ENCODE data around the gene HIVEP3. TPM values are rescaled to one million over a fixed set of nuclear protein-coding genes. Genes with fewer than 3 reads are reported as not detected.

HIVEP3 gene
- total RNA-seq, 1 experiment from 2014 or later = 1.4 TPM

GRCh38 chr1:41486053-41486370 lies 432.7 kb downstream of the HIVEP3 start:
- peaks cover 0 to 3% of the 10 kb centered on the region in 2 experiments; a peak in 4 of 5 replicates for H3K9me3 Mint-ChIP-seq
- H3K79me1 ChIP-seq (ENCODE audit: insufficient read depth, low read depth, low read length, poor library complexity, severe bottlenecking) = no peaks in the 10 kb centered on the region
- H3K36me3 Mint-ChIP-seq (ENCODE audit: insufficient read depth in 1 of 3, low read depth in 3 of 3) = peaks cover 0 to 2% (median 2%) of the 10 kb centered on the region in 3 experiments; a peak in 1 of 7 replicates

More at GRCh38 chr1:41486053-41486370, 432.7 kb downstream of the HIVEP3 start:
- Histone ChIP-seq H3K27ac (ENCODE audit: insufficient read length, low read depth, low read length) (no peak overlapping the region), H2AFZ (ENCODE audit: low read length) (no peak overlapping the region), H3K9me3 (ENCODE audit: control insufficient read depth, low read depth, low read length) (no peaks in the 10 kb centered on the region), H3K27me3 (ENCODE audit: insufficient read depth, low read length) (no peaks in the 10 kb centered on the region), H3T11ph (ENCODE audit: low read length) (no peak overlapping the region), H3K4ac (ENCODE audit: low read depth, low read length) (no peak overlapping the region), H3K23ac (ENCODE audit: insufficient read length, low read depth, low read length) (no peak overlapping the region), H2BK120ac (ENCODE audit: low read depth, low read length, poor library complexity, severe bottlenecking) (no peak overlapping the region), H2BK5ac (ENCODE audit: insufficient read length, low read length) (no peak overlapping the region), H3K79me2 (ENCODE audit: insufficient read depth, low read length) (no peaks in the 10 kb centered on the region), H3K14ac (ENCODE audit: insufficient read depth, low read length) (no peak overlapping the region), H3K9ac (ENCODE audit: extremely low read depth, insufficient read length, low read length) (no peak overlapping the region), H2BK12ac (ENCODE audit: insufficient read length, low read depth, low read length) (no peak overlapping the region), H3K56ac (ENCODE audit: insufficient read length, low read depth, low read length) (no peak overlapping the region), H2BK15ac (ENCODE audit: low read depth, low read length) (no peak overlapping the region), H4K91ac (ENCODE audit: insufficient read length, low read depth, low read length) (no peak overlapping the region), H2BK20ac (ENCODE audit: low read depth, low read length, poor library complexity, severe bottlenecking) (no peak overlapping the region), H4K8ac (replicated peaks; ENCODE audit: insufficient read length, low read depth, low read length) (no peak overlapping the region), H3K4me2 (ENCODE audit: insufficient read depth, insufficient read length, low read length) (no peak overlapping the region), H3K23me2 (ENCODE audit: insufficient read length, low read depth, low read length, poor library complexity, severe bottlenecking) (no peaks in the 10 kb centered on the region), H3K4me1 (ENCODE audit: insufficient read depth, low read length) (no peaks in the 10 kb centered on the region; the same call in 1 of the 2 replicates), H3K18ac (ENCODE audit: insufficient read length, low read depth, low read length) (no peak overlapping the region), H4K20me1 (ENCODE audit: control insufficient read depth, insufficient read depth, insufficient read length) (no peaks in the 10 kb centered on the region), H4K5ac (ENCODE audit: insufficient read length, low read depth, low read length) (no peak overlapping the region), H2AK5ac (ENCODE audit: insufficient read length, low read length) (no peak overlapping the region)
- Mint-ChIP-seq H3K27me3 (ENCODE audit: low read depth) (peaks cover 13% of the 10 kb centered on the region), H3K4me3 (peak overlapping the region in 1 of 2 experiments; percentile 14; a peak in 2 of 5 replicates), H3K27ac (peak overlapping the region; percentile 37 to 93 (median 48); a peak in 5 of 7 replicates), H3K4me1 (peaks cover 42 to 57% of the 10 kb centered on the region in 2 experiments)
- no peak for TF ChIP-seq CTCF (conservative IDR thresholded peaks at IDR 0.05)
- WGBS (ENCODE audit: extremely low coverage, insufficient read length, low lambda C conversion rate) = no CpG with 5 or more reads among the region's 4 CpGs
- no peak for DNase-seq

Measured in H9 (cell line).